Measurements from ENCODE around the gene SIGLEC12. TPM values are rescaled to one million over a fixed set of nuclear protein-coding genes. Genes with fewer than 3 reads are reported as not detected.

Gene SIGLEC12
- total and polyA plus RNA-seq, 4 donors: 0.12 to 5.1 (median 1.9) TPM

- no peak overlapping the region for H3K27ac ChIP-seq (ENCODE audit: low read depth in 1 of 2, low read length in 1 of 2)
- H3K4me1 ChIP-seq (ENCODE audit: control insufficient read depth in 5 of 5, insufficient read depth in 5 of 5, low read length in 5 of 5): no peaks in the 10 kb centered on the region
- no peak overlapping the region for H3K9ac ChIP-seq (ENCODE audit: insufficient read depth in 1 of 2, low read length in 2 of 2)
- H3K9me3 ChIP-seq (ENCODE audit: control insufficient read depth in 4 of 4, insufficient read depth in 3 of 4, low read length in 3 of 4): no peaks in the 10 kb centered on the region
- peaks cover 0 to 2% (median 0%) of the 10 kb centered on the region in 3 donors for H3K27me3 ChIP-seq (ENCODE audit: control insufficient read depth in 3 of 3, insufficient read depth in 3 of 3, low read length in 2 of 3)
- no peak overlapping the region for H3K4me3 ChIP-seq
- no peaks in the 10 kb centered on the region for H3K36me3 ChIP-seq (ENCODE audit: control insufficient read depth in 4 of 4, insufficient read depth in 4 of 4, low read length in 4 of 4)
- no peak for TF ChIP-seq CTCF (IDR thresholded peaks at IDR 0.05; ENCODE audit: control extremely low read depth, extremely low read depth)
- 75 to 76% methylated on average over 9 of the region's 9 CpGs for WGBS, 2 donors
- ATAC-seq (ENCODE audit: insufficient read depth, low FRiP score) (no peak), DNase-seq (no peak)
These were observed 30.6 kb downstream of the SIGLEC12 start for GRCh38 chr19:51470966-51471365.

- Histone ChIP-seq H3K9me3 (ENCODE audit: control insufficient read depth in 4 of 4, insufficient read depth in 3 of 4, low read length in 3 of 4) (no peaks in the 10 kb centered on the region), H3K27ac (ENCODE audit: low read depth in 1 of 2, low read length in 1 of 2) (no peak overlapping the region), H3K4me1 (ENCODE audit: control insufficient read depth in 5 of 5, insufficient read depth in 5 of 5, low read length in 5 of 5) (no peaks in the 10 kb centered on the region), H3K27me3 (ENCODE audit: control insufficient read depth in 3 of 3, insufficient read depth in 3 of 3, low read length in 2 of 3) (peaks cover 0 to 7% (median 0%) of the 10 kb centered on the region in 3 donors), H3K4me3 (no peak overlapping the region), H3K36me3 (ENCODE audit: control insufficient read depth in 4 of 4, insufficient read depth in 4 of 4, low read length in 4 of 4) (no peaks in the 10 kb centered on the region), H3K9ac (ENCODE audit: insufficient read depth in 1 of 2, low read length in 2 of 2) (no peak overlapping the region)
- no peak for TF ChIP-seq CTCF (IDR thresholded peaks at IDR 0.05; ENCODE audit: control extremely low read depth, extremely low read depth)
- 68 to 79% methylated on average over 1 of the region's 1 CpG for WGBS, 2 donors
- DNase-seq: no peak
- ATAC-seq (ENCODE audit: insufficient read depth, low FRiP score): no peak
These were observed 32.0 kb downstream of the SIGLEC12 start for GRCh38 chr19:51469629-51470028.

- H3K36me3 ChIP-seq (ENCODE audit: control insufficient read depth in 4 of 4, insufficient read depth in 4 of 4, low read length in 4 of 4): no peaks in the 10 kb centered on the region
- H3K27me3 ChIP-seq (ENCODE audit: control insufficient read depth in 3 of 3, insufficient read depth in 3 of 3, low read length in 2 of 3): peaks cover 0 to 7% (median 0%) of the 10 kb centered on the region in 3 donors
- ATAC-seq (ENCODE audit: insufficient read depth, low FRiP score): no peak
- H3K9me3 ChIP-seq (ENCODE audit: control insufficient read depth in 4 of 4, insufficient read depth in 3 of 4, low read length in 3 of 4): no peaks in the 10 kb centered on the region
- H3K9ac ChIP-seq (ENCODE audit: insufficient read depth in 1 of 2, low read length in 2 of 2): no peak overlapping the region
- DNase-seq: no peak
- 43 to 45% methylated on average over 4 of the region's 4 CpGs for WGBS, 2 donors
- no peak overlapping the region for H3K4me3 ChIP-seq
- no peak overlapping the region for H3K27ac ChIP-seq (ENCODE audit: low read depth in 1 of 2, low read length in 1 of 2)
- TF ChIP-seq CTCF (IDR thresholded peaks at IDR 0.05; ENCODE audit: control extremely low read depth, extremely low read depth): no peak
- H3K4me1 ChIP-seq (ENCODE audit: control insufficient read depth in 5 of 5, insufficient read depth in 5 of 5, low read length in 5 of 5): no peaks in the 10 kb centered on the region
These were observed 32.4 kb downstream of the SIGLEC12 start for GRCh38 chr19:51469162-51469561.

- TF ChIP-seq CTCF (IDR thresholded peaks at IDR 0.05; ENCODE audit: control extremely low read depth, extremely low read depth): no peak
- H3K27ac ChIP-seq (ENCODE audit: low read depth in 1 of 2, low read length in 1 of 2): no peak overlapping the region
- H3K36me3 ChIP-seq (ENCODE audit: control insufficient read depth in 4 of 4, insufficient read depth in 4 of 4, low read length in 4 of 4): no peaks in the 10 kb centered on the region
- H3K9me3 ChIP-seq (ENCODE audit: control insufficient read depth in 4 of 4, insufficient read depth in 3 of 4, low read length in 3 of 4): no peaks in the 10 kb centered on the region
- DNase-seq: no peak
- no peaks in the 10 kb centered on the region for H3K4me1 ChIP-seq (ENCODE audit: control insufficient read depth in 5 of 5, insufficient read depth in 5 of 5, low read length in 5 of 5)
- peaks cover 0 to 5% (median 0%) of the 10 kb centered on the region in 3 donors for H3K27me3 ChIP-seq (ENCODE audit: control insufficient read depth in 3 of 3, insufficient read depth in 3 of 3, low read length in 2 of 3)
- ATAC-seq (ENCODE audit: insufficient read depth, low FRiP score): no peak
- 61 to 71% methylated on average over 2 of the region's 2 CpGs for WGBS, 2 donors
- no peak overlapping the region for H3K4me3 ChIP-seq
- H3K9ac ChIP-seq (ENCODE audit: insufficient read depth in 1 of 2, low read length in 2 of 2): no peak overlapping the region
These were observed 33.1 kb downstream of the SIGLEC12 start for GRCh38 chr19:51468545-51468920.

Data from lung (tissue), 12 donors.